ENCODE measurements around the gene RAE1. TPM values are rescaled to one million over a fixed set of nuclear protein-coding genes. Genes with fewer than 3 reads are reported as not detected.

Gene RAE1
- total RNA-seq, 1 donor from 2014 or later = 46.5 TPM

GRCh38 chr20:57405236-57406016 is 54.4 kb downstream of the RAE1 start:
- Mint-ChIP-seq H3K4me1 (ENCODE audit: unreplicated experiment) (peaks cover 11% of the 10 kb centered on the region), H3K27ac (no peak overlapping the region), H3K9me3 (no peaks in the 10 kb centered on the region), H3K27me3 (no peaks in the 10 kb centered on the region), H3K36me3 (peaks cover 4% of the 10 kb centered on the region), H3K4me3 (no peak overlapping the region)
- no peak for DNase-seq (ENCODE audit: extremely low spot score, unreplicated experiment)
- TF ChIP-seq, protein P1, sequence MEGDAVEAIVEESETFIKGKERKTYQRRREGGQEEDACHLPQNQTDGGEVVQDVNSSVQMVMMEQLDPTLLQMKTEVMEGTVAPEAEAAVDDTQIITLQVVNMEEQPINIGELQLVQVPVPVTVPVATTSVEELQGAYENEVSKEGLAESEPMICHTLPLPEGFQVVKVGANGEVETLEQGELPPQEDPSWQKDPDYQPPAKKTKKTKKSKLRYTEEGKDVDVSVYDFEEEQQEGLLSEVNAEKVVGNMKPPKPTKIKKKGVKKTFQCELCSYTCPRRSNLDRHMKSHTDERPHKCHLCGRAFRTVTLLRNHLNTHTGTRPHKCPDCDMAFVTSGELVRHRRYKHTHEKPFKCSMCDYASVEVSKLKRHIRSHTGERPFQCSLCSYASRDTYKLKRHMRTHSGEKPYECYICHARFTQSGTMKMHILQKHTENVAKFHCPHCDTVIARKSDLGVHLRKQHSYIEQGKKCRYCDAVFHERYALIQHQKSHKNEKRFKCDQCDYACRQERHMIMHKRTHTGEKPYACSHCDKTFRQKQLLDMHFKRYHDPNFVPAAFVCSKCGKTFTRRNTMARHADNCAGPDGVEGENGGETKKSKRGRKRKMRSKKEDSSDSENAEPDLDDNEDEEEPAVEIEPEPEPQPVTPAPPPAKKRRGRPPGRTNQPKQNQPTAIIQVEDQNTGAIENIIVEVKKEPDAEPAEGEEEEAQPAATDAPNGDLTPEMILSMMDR (conservative IDR thresholded peaks at IDR 0.05) = no peak

DNA sequence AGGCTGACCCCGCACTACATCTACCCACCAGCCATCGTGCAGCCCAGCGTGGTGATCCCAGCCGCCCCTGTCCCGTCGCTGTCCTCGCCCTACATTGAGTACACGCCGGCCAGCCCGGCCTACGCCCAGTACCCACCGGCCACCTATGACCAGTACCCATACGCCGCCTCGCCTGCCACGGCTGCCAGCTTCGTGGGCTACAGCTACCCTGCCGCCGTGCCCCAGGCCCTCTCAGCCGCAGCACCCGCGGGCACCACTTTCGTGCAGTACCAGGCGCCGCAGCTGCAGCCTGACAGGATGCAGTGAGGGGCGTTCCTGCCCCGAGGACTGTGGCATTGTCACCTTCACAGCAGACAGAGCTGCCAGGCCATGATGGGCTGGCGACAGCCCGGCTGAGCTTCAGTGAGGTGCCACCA is 56.5 kb downstream of the RAE1 start:
- no peaks in the 10 kb centered on the region for H3K27me3 Mint-ChIP-seq
- H3K36me3 Mint-ChIP-seq = peaks cover 9% of the 10 kb centered on the region
- H3K4me1 Mint-ChIP-seq (ENCODE audit: unreplicated experiment) = peaks cover 11% of the 10 kb centered on the region
- H3K27ac Mint-ChIP-seq = no peak overlapping the region
- TF ChIP-seq, protein P1 (conservative IDR thresholded peaks at IDR 0.05) = no peak
- no peak for DNase-seq (ENCODE audit: extremely low spot score, unreplicated experiment)
- no peak overlapping the region for H3K4me3 Mint-ChIP-seq
- no peaks in the 10 kb centered on the region for H3K9me3 Mint-ChIP-seq

DNA sequence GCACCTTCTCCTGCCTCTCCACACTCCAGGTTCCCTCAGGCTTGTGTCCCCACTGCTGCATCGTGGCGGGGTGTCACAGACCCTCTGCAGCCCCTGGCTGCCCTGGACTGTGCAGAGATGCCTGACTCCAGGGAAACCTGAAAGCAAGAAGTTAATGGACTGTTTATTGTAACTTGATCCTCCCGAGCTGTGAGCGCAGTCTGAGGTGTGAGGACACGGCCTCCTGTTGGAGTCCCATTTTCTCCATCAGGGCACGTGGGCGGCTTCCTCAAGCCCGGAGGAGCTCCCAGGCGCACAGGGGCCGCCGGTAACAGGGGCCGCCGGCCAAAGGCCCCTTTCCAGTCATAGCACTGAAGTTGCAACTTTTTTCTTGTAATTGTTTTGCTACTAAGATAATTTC is 57.1 kb downstream of the RAE1 start:
- no peak for DNase-seq (ENCODE audit: extremely low spot score, unreplicated experiment)
- Mint-ChIP-seq H3K4me3 (no peak overlapping the region), H3K27ac (no peak overlapping the region), H3K27me3 (no peaks in the 10 kb centered on the region), H3K36me3 (peaks cover 9% of the 10 kb centered on the region), H3K9me3 (no peaks in the 10 kb centered on the region), H3K4me1 (ENCODE audit: unreplicated experiment) (peaks cover 11% of the 10 kb centered on the region)
- TF ChIP-seq, protein P1 (conservative IDR thresholded peaks at IDR 0.05) = no peak

DNA sequence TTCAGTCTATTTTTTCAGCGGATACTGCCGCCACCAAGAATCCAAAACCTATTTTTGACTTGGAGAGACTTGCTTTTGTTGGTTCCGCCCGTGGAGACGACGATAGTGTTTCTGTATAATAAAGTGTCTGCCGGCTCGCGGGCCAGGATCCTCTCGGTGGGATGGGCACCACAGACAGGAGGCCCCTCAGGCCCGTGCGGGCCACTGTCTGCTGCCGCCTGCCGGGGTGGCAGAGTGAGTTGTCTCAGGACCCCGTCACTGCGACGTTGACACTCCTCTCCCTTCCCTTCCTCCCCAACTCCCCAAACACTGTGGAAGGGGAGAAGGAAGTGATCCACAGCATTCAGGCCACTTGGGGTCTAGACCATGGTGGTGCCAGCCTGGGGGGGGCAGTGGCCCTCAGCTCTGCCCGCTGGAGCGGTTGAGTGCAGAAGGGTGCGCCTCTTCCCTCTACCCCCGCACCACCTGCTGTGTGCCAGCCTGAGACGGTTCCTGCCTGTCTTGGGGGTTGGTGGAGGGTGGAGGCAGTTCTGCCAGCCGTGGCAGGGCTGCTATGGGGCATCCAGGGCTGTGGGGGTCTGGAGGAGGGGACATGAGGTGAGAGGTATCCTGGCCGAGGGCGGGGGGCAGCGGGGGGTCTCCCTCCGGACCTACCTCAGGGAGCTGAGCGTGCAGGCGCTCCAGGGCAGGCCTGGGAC is 57.6 kb downstream of the RAE1 start:
- DNase-seq (ENCODE audit: extremely low spot score, unreplicated experiment) = no peak
- Mint-ChIP-seq H3K36me3 (peaks cover 9% of the 10 kb centered on the region), H3K27ac (no peak overlapping the region), H3K4me1 (ENCODE audit: unreplicated experiment) (peaks cover 11% of the 10 kb centered on the region), H3K4me3 (no peak overlapping the region), H3K9me3 (no peaks in the 10 kb centered on the region), H3K27me3 (no peaks in the 10 kb centered on the region)
- TF ChIP-seq, protein P1 (conservative IDR thresholded peaks at IDR 0.05) = no peak

- Mint-ChIP-seq H3K27me3 (no peaks in the 10 kb centered on the region), H3K4me3 (no peak overlapping the region), H3K36me3 (peaks cover 9% of the 10 kb centered on the region), H3K27ac (no peak overlapping the region), H3K4me1 (ENCODE audit: unreplicated experiment) (peaks cover 11% of the 10 kb centered on the region), H3K9me3 (no peaks in the 10 kb centered on the region)
- TF ChIP-seq, protein P1 (conservative IDR thresholded peaks at IDR 0.05) = no peak
- no peak for DNase-seq (ENCODE audit: extremely low spot score, unreplicated experiment)
These were observed 58.2 kb downstream of the RAE1 start for GRCh38 chr20:57409316-57409671.

All from type B pancreatic cell (in vitro differentiated cells).